Smooth muscle cell of the brain vasculature (primary cell): ENCODE measurements around the gene NEK8.
"Not testable (repeated sequence)": the region's sequence is repeated elsewhere in the genome, so short reads cannot be mapped to it uniquely, and the experiment has no call there.

ENCODE experiments used
- DNase-seq: peaks from one replicate; pipeline ENCODE4 v3.0.0-alpha.2; 2012; ENCODE audit warnings: low read depth, low spot score

NEK8 gene

DNA sequence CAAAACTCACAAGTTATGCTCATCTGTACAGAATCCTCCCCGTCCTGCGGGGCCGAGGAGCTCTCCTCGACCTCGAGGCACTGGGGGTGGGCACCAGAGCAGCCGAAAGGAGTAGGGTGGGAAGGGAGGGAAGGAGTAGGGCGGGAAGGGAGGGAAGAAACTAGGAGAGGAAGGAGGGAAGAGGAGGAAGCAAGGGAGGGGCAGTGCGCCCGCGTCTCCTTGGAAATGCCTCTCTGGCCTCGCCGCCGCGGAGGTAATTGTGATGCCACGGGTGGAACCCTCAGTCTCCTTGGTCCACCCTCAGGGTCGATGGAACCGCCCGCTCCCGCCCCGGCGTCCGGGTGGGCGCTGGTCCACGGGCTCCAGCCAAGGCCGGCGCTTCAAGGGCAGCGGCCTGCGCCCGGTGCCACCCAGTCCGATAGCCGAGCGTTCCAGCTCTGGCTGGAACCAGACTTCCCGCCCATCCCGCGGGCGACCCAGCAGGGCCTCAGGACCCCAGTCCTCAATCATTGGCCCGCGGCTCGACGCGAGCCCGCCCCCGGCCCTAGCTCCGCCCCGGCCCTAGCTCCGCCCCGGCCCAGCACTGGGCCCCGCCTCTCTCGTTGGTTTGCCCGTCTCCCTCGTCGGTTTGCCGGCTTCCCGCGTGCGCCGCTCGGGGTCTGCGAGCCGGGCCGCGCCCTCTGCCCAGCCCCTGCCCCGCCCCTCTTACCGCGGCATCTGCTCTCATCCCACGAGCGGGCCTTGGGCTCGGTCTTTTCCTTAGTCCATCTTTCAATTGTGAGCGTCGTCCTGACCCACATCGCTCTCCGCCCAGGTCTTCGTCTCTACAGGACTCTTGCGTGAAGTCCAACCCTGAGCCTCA is 17.5 kb upstream of the NEK8 start:
- peak; percentile 81 for DNase-seq

DNA sequence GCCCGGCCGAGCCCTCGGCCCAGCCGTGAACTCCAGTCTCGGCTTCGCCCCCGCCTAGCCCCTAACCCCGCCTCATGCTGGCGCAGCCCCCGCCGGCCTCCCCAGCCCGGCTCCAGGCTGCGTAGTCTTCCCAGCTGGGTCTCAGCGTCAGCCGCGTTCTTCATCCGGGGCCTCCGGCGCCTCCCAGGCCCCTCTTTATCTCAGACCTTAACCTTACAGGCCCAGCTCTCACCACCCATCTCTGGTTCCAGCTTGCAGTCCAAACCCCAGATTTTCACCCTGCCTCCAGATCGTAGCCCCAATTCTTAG is 16.9 kb upstream of the NEK8 start, which contains the start of gene PROCA1:
Gene PROCA1, minus strand, starts transcription at position 166 of the 309 bp plus-strand sequence. CDS start 228 bp downstream, outside the sequence.
- no peak for DNase-seq

DNA sequence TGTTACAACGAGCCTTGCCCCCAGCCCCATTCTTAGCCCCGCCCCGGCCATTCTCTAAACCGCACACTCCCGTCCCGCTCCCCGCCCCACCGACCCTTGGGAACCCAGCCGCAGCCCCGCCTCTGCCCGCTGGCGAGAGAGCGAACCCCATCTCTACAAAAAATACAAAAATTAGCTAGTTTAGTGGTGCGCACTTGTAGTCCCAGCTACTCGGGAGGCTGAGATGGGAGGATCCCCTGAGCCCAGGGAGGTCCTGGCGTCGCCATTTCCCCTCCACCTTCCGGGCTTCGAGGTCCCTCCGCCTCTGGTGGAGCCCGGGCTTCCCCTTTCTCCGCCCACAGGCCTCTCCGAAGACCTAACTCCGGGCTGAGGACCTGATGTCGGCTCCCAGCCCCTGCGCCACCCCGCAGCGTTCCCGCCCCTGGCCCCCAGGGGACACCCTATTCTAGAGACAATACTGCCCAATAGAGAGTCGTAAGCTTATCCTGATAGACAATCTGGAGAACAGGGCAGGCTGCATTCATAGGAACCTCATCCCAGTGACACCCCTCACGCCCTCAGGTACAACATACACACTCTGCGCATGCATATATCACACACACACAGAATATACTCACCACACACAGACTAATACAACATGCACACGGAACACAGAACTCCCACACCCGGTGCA is 16.4 kb upstream of the NEK8 start:
- DNase-seq = no peak

DNA sequence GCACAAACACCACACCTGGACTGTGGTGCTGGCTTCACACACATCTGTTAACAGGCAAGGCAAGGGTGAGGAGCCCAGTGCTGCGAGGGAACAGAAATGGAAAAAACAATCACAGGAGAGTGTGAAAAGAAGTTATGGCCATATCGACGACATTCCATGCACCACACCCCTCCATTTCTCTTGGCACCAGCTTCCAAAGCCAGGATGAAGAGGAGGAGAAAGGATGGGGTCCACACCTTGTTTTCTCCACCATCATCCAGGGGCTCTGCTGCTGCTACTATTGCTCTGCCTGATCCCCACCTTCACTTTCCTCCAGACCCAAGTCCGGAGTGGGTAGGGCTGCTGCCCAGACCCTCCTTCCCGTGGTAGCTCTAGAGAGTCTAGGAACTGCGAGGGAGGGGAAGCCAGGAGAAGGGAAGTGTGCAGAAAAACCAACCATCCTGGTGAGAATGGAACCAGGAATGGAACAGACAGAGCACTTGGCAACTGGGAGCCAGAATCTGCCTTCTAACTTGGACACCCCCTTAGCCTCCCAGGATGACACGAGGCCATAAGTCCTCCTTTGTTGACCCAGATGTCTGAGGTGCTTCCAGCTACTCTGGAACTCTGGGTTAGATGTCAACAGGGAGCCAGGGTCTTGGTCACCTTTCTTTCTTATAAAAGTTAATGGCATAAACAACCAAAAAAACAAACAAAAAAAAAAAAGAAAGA is 15.7 kb upstream of the NEK8 start:
- no peak for DNase-seq

DNA sequence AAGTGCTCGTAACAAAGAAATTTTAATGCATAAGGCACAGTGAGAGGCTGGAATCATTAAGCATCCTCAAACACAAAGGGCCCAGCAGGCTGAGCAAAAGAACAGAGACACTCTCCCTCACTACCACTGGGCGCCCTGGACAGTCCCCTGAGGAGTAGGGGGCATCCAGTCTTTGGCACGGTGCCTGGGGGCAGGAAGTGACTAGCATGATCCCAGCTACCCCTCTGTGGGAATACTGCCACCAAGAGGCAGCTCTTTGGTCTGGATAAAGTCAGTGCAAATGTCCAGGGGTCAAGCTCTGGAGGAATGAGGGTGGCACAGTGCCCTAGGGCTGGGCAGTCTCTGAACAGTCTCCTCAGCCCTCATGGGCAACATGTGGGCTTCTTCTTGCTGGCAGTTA is 14.3 kb upstream of the NEK8 start:
- DNase-seq = no peak

DNA sequence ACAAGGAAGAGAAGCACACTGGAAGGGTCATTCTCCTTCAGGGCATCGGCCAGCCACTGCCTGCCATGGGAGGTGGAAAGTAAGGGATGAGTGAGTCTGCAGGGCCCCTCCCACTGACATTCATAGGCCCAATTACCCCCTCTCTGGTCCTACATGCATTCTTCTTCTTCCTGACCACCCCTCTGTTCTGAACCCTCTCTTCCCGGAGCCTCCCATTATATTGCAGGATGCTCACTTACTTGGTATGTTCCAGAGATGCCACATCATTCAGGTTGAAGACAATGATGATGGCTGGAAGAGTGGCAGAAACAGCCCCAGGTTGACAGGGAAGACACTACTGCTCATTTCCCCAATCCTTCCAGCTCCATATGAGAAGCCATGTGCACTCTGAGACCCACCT is 13.4 kb upstream of the NEK8 start:
- DNase-seq = no peak

DNA sequence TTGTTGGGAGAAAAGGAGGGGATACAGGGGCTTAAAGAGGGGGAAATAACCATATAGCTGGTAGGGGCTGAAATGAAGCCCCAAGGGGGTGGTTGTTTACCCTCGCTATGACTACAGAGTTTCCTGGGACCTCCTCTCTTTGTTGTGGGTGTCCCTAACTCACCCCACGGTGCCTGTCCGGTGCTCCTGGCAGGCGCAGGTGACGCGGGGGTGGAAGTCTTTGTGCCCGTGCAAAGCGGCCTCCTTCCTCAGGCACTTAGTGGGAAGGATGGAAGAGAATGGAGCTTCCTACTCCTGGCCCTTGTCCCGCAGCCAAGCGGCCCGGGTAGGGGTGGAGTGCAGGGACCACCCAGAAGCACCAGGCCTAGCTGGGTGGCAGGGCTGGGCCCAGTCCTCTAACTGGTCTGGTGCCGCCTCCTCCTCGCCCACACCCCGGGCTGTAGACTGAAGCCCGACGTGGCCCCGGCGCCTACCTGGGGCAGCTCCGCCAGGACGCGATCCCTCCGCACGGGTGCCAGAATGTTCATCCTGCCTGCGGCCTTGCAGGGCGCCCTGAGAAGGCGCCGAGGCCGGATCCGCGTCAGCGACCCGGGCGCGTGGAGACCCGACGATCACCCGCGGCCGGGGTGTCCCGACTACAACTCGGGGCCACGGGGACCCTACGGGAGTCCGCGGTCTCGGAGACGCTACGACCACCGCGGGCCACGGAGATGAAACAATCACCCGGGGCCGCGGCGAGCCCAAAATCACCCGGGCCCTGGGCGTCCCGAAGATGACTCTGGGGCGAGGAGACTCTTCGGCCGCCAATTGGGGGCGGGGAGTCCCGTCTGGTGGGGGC is 11.6 kb upstream of the NEK8 start:
- no peak for DNase-seq

DNA sequence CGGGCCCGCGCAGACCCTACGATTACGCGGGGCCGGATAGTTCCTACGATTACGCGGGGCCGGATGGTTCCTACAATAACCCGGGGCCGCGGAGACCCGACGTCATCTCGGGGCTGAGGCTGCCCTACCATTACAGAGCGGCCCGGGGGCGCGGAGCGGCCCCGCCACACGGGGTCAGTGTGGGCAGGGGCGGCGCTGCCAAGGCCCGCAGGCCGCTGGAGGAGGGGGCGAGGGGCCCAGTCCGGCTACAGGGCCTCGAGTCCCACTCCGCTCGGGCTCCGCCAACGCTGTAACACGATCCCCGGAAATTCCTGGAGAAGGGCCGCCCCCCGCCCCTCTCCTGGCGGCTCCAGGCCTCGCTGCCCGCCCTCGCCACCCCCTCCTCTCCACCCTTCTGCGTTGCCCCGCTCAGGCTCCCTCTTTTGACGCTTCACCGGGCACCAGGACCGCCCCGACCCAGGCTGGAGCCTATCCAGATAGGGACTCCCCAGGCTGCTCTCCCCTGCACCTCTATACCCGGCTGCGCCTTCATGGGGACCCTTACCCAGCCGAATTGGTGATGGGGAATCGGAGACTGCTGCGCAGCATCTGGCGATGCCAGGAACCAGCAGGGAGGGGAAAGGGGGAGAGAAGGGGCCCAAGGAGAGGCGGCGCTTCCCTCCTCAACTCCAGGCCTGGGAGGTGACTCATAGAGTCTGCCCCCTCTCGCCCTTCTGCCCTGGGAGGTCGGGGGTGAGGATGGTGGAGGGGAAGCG is 10.8 kb upstream of the NEK8 start, which contains the start of gene RAB34:
Gene RAB34, minus strand, starts transcription at position 291 of the 755 bp plus-strand sequence. CDS start 602 bp downstream, outside the sequence.
- no peak for DNase-seq

DNA sequence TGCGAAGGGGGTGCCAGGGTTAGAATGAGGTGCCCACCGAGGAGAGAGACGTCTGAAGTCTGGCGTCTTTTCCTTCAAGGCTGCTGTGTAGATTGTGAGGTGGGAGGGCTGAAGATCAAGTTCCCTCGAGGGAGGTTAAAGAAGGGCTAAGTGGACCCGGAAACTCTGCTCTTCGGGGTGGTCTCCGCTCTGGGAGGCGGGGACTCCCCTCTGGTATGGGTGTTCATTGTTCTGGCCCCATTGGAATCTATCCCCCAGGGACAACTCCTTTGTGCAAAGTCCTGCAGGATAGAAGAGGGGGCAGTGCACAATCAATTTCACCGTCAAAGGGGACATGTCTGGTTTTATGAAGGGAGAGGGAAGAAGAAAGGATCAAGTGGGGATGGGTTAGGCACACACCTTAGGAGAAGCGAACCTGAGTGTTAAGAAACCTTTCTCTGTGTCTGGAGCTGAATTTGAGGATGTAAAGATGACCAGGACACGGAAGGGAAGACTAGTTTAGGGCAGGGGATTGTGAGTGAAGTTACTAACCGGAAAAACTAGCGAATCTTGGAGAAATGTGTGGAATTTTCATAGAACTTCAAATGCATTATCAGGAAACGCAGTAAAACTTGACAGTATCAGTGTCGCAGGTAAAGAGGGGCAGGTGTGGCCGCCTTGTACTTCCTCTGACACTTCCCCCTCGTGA is 10.1 kb upstream of the NEK8 start:
- no peak for DNase-seq

DNA sequence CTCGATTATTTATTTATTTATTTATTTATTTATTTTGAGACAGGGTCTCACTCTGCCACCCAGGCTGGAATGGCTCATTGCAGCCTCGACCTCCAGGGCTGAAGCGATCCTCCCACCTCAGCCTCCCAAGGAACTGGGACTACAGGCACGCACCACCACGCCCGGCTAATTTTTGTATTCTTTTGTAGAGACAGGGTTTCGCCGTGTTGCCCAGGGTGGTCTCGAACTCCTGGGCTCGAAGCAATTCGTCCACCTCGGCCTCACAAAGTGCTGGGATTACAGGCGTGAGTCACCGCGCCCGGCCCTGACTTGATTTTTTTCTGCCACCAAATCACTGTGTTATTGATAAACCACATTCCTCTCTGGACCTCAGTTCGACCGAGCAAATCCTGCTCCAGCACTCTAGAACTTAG is 9.6 kb upstream of the NEK8 start:
- DNase-seq = no peak

DNA sequence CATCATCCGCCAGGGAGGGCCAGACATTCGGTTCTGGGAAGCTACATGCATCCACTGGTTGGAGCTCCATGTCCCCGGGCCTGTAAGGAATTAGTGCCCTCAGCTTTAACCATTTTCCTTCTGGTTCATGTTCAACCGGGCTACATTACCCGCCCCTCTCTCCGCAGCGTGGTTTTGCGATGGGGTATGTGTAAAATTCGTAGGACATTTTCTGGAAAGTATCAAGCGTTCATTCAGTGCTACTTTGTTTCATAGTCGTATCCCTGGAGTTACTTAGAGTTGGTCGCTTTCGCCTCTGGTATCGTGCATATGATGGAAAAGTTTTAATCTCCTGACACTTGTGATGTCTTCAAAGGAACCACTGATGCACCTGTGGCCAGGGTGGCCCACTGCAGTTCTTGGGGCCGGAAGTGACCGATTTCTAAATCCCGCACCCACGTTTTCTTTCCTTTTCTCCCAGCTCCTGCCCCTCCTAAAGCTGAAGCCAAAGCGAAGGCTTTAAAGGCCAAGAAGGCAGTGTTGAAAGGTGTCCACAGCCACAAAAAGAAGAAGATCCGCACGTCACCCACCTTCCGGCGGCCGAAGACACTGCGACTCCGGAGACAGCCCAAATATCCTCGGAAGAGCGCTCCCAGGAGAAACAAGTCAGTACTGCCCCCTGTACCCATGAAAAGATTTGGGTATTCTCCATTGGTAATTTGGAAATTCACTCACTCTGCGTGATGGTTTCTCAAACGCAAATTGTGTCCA is 8.2 kb upstream of the NEK8 start:
- no peak for DNase-seq

DNA sequence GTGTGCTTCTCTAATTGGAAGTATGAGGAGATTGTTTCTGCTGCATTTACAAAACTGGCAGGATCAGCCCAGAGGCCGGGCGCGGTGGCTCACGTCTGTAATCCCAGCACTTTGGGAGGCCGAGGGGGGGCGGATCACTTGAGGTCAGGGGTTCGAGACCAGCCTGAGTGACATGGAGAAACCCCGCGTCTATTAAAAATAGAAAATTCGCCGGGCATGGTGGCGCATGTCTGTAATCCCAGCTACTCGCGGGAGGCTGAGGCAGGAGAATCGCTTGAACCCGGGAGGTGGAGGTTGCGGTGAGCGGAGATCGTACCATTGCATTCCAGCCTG is 7.6 kb upstream of the NEK8 start:
- not testable (repeated sequence) for DNase-seq

DNA sequence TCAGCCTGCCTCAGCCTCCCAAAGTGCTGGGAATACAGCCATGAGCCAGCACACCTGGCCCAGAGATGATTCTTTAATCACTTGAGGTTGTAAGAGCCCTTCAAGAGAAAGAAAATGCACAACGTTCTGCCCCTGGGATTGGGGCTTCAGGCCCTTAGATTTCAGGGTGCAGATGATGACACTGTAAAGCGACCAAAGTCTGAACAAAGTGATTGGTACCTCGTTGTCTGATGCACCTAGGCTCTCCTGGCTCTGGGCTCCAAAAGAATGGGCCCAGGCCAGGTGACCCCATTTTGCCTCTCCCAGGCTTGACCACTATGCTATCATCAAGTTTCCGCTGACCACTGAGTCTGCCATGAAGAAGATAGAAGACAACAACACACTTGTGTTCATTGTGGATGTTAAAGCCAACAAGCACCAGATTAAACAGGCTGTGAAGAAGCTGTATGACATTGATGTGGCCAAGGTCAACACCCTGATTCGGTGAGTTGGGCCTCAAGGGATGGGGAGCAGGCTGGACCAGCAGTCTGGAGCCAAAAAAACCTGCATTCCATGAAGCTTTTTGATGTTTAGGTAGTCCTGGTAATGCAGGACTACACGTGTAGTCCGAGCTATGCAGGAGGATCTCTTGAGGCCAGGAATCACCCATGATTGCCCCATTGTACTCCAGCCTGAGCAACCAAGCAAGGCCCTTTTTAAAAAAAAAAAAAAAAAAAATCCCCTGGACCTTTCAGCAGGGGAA is 6.0 kb upstream of the NEK8 start:
- DNase-seq = no peak

DNA sequence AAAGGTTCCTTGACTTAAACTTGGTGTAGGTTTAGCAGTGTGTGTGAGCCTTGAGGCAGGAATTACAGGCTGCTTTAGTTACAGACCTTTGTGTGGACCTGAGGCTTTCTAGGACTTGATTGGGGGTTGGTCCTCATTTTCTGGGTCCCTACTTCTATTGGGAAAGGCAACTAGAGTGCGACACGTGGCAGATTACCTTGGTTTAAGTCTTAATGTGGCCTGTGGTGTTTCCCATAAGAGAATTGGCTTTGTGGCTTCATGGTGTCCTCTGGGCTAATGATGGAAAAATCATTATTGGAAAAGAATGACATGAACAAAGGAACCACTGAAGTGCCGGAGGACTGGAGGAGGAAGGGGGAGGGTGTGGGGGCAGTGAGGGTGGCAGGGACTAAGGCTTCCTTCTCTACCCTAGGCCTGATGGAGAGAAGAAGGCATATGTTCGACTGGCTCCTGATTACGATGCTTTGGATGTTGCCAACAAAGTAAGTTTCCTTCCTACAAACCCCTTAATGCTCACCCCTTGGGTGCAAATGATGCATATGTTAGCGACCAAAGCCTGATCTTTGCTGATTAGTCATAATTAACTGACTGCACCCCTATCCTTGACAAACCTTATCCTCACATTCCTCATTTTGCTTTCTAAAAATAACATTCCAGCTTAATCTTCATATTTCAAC is 5.3 kb upstream of the NEK8 start:
- DNase-seq = no peak

DNA sequence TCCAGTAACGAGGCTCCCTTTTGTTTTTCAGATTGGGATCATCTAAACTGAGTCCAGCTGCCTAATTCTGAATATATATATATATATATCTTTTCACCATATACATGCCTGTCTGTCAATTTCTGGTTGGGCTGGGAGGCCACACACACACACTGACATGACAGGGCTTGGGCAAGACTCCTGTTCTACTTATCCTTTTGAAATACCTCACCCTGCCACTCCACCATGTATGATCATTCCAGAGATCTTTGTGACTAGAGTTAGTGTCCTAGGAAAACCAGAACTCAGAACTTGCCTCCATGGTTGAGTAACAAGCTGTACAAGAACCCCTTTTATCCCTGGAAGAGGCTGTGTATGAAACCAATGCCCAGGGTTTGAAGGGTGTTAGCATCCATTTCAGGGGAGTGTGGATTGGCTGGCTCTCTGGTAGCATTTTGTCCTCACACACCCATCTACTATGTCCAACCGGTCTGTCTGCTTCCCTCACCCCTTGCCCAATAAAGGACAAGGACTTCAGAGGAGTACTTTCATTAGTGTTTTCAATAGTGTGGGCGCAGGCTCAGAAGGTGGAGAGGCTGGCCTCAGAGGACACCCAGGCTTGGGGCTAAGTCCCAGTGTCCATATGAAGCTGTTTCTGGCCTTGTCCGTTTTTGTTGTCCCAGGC is 4.6 kb upstream of the NEK8 start:
- not testable (repeated sequence) for DNase-seq

DNA sequence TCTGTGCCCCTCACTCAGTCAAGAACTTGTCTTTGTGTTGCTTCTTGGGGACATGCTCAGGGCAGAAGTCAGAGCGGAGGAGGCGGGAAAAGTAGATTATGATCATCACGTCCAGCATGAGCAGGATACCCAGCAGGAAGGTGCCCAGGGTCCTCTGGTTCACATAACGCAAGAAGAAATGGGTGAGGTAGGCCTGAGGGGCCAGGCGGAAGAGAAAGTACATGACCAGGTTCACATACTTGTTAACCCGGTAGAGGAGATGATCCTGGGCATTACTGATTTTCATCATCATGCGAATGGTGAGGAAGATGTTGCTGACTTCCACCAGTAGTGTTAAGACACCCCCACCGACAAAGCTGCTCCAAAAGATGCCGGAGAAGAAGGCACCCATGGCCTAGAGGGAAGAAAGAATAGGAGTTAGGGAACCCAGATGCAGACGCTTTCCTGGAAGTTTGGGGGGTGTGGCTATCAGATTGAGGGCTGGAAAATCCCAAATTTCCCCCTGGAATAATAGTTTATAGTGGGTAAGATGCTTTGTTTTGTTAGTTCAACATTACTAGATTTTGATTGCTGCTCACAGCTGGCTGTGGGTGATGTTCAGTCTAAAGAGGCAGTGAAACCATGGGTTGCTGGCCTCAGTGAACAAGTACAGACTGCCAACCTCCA is 4.0 kb upstream of the NEK8 start:
- no peak for DNase-seq

DNA sequence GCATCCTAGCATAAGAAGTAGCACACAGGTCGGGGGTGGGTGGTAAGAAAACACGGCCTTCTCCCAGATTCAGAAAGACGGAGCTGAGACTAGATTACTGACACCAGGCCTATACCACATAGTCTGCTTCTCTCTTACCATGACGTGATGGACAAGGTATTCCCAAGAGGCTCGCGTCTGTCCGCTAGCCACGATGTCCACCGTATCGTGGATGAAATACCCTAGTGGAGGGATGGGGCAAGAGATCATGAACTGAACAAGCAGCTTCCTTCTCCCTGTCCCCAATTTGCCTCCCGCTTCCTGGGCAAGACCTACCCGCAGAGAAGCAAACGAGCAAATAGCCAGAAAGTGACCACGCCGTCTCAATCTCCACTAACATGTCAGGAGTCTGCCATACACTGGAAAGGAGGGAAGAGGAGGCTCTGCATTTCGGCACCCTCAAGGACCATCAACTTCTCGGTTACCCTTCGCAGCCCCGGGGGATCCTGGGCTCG is 3.4 kb upstream of the NEK8 start:
- DNase-seq = no peak
